Measurements from ENCODE around the gene TK2.

Gene TK2

DNA sequence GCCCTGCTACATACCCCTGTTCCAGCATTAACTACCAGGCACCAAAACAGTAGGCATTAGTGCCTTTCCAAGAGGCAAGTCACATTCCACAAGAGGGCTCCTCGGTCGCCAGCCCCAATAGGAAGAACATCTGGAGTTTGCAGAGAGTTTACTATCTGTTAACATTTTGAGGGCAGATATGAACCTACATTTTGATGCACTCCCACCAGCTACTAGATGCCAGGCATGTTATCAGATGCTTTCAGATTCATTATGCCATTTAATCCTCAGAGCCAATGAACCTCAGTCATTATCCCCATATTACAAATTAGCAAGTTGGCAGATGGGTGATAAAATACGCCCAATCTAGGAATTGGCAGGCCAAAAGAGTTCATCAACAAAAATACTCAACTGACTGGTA is 25.1 kb upstream of the TK2 start:
- TF ChIP-seq, protein P1, sequence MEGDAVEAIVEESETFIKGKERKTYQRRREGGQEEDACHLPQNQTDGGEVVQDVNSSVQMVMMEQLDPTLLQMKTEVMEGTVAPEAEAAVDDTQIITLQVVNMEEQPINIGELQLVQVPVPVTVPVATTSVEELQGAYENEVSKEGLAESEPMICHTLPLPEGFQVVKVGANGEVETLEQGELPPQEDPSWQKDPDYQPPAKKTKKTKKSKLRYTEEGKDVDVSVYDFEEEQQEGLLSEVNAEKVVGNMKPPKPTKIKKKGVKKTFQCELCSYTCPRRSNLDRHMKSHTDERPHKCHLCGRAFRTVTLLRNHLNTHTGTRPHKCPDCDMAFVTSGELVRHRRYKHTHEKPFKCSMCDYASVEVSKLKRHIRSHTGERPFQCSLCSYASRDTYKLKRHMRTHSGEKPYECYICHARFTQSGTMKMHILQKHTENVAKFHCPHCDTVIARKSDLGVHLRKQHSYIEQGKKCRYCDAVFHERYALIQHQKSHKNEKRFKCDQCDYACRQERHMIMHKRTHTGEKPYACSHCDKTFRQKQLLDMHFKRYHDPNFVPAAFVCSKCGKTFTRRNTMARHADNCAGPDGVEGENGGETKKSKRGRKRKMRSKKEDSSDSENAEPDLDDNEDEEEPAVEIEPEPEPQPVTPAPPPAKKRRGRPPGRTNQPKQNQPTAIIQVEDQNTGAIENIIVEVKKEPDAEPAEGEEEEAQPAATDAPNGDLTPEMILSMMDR (IDR thresholded peaks at IDR 0.05; ENCODE audit: insufficient read depth, low read length, poor library complexity, severe bottlenecking): no peak
- H3K36me3 ChIP-seq (ENCODE audit: control insufficient read depth, insufficient read depth, low read length): no peaks in the 10 kb centered on the region
- no peak overlapping the region for H3K4me3 ChIP-seq (replicated peaks; ENCODE audit: low read depth, low read length)
- H3K27me3 ChIP-seq (replicated peaks; ENCODE audit: control insufficient read depth, insufficient read depth, low read length): no peaks in the 10 kb centered on the region; the same call in 1 of the 2 replicates
- DNase-seq (ENCODE audit: extremely low read depth, insufficient read length): no peak

DNA sequence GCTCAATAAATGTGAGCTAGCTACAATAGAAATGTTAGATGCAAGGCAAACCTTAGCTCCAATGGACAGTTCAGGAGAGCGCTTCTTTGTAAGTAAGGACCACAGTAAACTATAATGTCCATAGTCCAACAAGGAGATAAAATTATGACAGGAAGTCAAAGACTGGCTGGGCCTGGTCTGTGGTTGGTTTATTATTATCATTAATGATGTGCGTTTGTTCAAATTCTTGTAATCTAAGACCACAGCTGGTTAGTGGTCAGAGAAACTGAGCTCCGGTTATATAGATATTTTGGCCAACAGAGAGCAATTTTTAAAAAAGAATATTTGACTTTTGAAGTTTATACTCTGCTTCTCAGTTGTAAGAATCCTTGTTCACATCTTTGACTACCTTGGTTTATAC is 24.6 kb upstream of the TK2 start:
- Histone ChIP-seq H3K36me3 (ENCODE audit: control insufficient read depth, insufficient read depth, low read length) (no peaks in the 10 kb centered on the region), H3K4me3 (replicated peaks; ENCODE audit: low read depth, low read length) (no peak overlapping the region), H3K27me3 (replicated peaks; ENCODE audit: control insufficient read depth, insufficient read depth, low read length) (no peaks in the 10 kb centered on the region; the same call in 1 of the 2 replicates)
- no peak for DNase-seq (ENCODE audit: extremely low read depth, insufficient read length)
- TF ChIP-seq, protein P1 (IDR thresholded peaks at IDR 0.05; ENCODE audit: insufficient read depth, low read length, poor library complexity, severe bottlenecking): no peak

DNA sequence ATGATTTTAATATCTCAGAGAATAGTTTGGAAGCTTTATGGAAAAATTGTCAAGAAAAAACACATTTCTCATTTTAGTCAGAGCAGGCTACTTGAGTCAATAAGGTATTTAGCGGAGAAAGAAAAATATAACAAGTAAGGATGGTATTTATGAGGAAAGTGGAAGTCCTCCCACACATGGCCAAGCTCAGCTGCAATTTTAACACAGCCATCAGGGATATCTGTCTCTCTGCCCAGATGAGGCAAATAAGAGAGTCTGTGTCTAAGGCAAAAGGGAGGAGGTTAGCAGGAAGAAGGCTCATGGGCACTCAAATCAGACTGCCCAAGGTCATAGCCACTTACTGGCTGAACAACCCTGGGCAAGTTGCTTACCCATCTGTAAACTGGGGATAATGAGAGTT is 24.2 kb upstream of the TK2 start:
- H3K36me3 ChIP-seq (ENCODE audit: control insufficient read depth, insufficient read depth, low read length): no peaks in the 10 kb centered on the region
- no peaks in the 10 kb centered on the region; the same call in 1 of the 2 replicates for H3K27me3 ChIP-seq (replicated peaks; ENCODE audit: control insufficient read depth, insufficient read depth, low read length)
- TF ChIP-seq, protein P1 (IDR thresholded peaks at IDR 0.05; ENCODE audit: insufficient read depth, low read length, poor library complexity, severe bottlenecking): no peak
- H3K4me3 ChIP-seq (replicated peaks; ENCODE audit: low read depth, low read length): no peak overlapping the region
- no peak for DNase-seq (ENCODE audit: extremely low read depth, insufficient read length)

DNA sequence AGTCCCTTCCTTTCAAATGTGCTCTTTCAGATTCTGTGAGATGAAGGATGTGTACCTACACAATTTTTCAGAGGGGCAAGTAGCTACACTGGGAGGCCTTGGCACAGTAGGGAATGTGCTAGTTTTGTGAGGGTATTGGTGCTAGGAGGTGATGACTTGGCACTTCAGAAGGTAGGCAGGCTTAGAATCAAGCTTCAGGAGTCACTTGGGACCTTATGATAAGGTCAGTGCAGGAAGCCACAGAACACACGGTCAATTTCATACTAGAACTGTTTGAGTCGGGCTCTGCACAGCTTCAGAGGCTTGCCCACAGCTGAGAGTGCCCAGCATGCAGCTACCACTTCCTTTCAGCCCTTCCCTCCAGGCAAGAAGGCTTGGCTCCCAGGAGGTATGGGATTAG is 22.4 kb upstream of the TK2 start:
- no peaks in the 10 kb centered on the region for H3K36me3 ChIP-seq (ENCODE audit: control insufficient read depth, insufficient read depth, low read length)
- H3K27me3 ChIP-seq (replicated peaks; ENCODE audit: control insufficient read depth, insufficient read depth, low read length): no peaks in the 10 kb centered on the region
- no peak for DNase-seq (ENCODE audit: extremely low read depth, insufficient read length)
- no peak overlapping the region for H3K4me3 ChIP-seq (replicated peaks; ENCODE audit: low read depth, low read length)
- TF ChIP-seq, protein P1 (IDR thresholded peaks at IDR 0.05; ENCODE audit: insufficient read depth, low read length, poor library complexity, severe bottlenecking): no peak

DNA sequence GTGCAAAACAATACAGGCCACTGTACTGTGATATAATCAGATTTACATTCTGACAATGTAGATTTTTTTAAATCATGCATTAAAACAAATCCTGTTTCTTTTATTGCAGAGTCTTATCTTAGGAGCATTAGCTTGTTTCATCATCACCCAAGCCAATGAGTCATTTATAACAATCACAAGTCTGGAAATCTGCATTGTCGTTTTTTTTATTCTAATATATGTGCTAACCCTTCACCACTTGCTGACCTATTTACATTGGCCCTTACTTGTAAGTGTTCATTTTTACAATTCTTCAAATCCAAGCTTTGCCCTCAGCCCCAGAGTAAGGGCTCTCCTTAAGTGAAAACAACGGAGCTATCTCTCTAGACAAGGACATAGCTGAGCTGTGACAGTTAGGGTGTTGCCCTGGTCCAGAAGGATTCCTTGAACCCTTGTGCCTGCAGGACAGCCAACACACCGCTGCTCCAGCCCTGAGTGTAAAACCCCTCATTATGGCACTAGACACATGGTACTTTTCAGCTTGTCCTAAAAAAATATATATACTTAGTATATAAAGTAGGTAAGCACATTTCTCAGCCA is 20.0 kb upstream of the TK2 start:
- Histone ChIP-seq H3K4me3 (replicated peaks; ENCODE audit: low read depth, low read length) (no peak overlapping the region), H3K36me3 (ENCODE audit: control insufficient read depth, insufficient read depth, low read length) (peaks cover 2% of the 10 kb centered on the region), H3K27me3 (replicated peaks; ENCODE audit: control insufficient read depth, insufficient read depth, low read length) (no peaks in the 10 kb centered on the region)
- no peak for DNase-seq (ENCODE audit: extremely low read depth, insufficient read length)
- TF ChIP-seq, protein P1 (IDR thresholded peaks at IDR 0.05; ENCODE audit: insufficient read depth, low read length, poor library complexity, severe bottlenecking): no peak

DNA sequence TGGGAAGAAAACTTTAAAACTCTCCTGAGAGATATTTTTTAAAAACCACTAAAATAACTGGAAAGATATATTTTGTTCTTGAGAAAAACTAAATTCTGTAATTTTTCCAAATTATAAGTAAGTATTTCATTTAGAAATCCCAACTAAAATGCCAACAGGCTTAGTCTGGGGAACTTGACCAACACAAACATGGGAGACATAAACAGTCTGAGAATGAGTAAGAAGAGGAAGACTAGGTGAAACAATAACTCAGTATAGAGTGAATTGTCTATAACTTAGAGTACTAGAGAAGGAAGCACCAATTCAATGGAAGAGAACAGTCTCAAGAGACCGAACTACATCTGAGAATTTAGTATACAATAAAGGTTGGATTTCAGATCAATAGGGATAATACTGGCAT is 19.2 kb upstream of the TK2 start:
- no peak overlapping the region for H3K4me3 ChIP-seq (replicated peaks; ENCODE audit: low read depth, low read length)
- H3K36me3 ChIP-seq (ENCODE audit: control insufficient read depth, insufficient read depth, low read length): peaks cover 2% of the 10 kb centered on the region
- H3K27me3 ChIP-seq (replicated peaks; ENCODE audit: control insufficient read depth, insufficient read depth, low read length): no peaks in the 10 kb centered on the region
- DNase-seq (ENCODE audit: extremely low read depth, insufficient read length): no peak
- TF ChIP-seq, protein P1 (IDR thresholded peaks at IDR 0.05; ENCODE audit: insufficient read depth, low read length, poor library complexity, severe bottlenecking): no peak

Data from GM06990 (cell line).